ENCODE measurements around the gene CMSS1. TPM values are rescaled to one million over a fixed set of nuclear protein-coding genes. Genes with fewer than 3 reads are reported as not detected.

Gene CMSS1
- total and polyA plus RNA-seq, 2 donors (not counting 1 experiment from before 2014, with no cell fraction given) = 7.3 to 22.8 TPM

GRCh38 chr3:99940350-99940749 lies 122.7 kb downstream of the CMSS1 start:
- H3K27ac ChIP-seq (ENCODE audit: low read length in 2 of 2) = no peak overlapping the region
- WGBS (ENCODE audit: insufficient coverage) = 100% methylated on average over 1 of the region's 2 CpGs
- no peak overlapping the region for H3K27ac Mint-ChIP-seq
- H3K4me3 ChIP-seq (ENCODE audit: control extremely low read depth in 1 of 5, extremely low read depth in 1 of 5, insufficient read depth in 1 of 5, low read depth in 2 of 5, low read length in 4 of 5) = no peak overlapping the region
- no peaks in the 10 kb centered on the region for H3K27me3 Mint-ChIP-seq
- no peaks in the 10 kb centered on the region for H3K27me3 ChIP-seq (replicated peaks in 1 of 4; ENCODE audit: control extremely low read depth in 1 of 4, control insufficient read depth in 3 of 4, insufficient read depth in 4 of 4, low read length in 3 of 4)
- ChIA-PET POLR2A (no interaction called here), CTCF (no interaction called here)
- DNase-seq (no peak), ATAC-seq (ENCODE audit: low read depth) (no peak)
- no peaks in the 10 kb centered on the region for H3K9me3 ChIP-seq (ENCODE audit: control extremely low read depth in 1 of 3, control insufficient read depth in 2 of 3, insufficient read depth in 1 of 3, low read length in 2 of 3)
- H3K79me2 ChIP-seq (ENCODE audit: control insufficient read depth, insufficient read depth, low read length) = no peaks in the 10 kb centered on the region
- H3K4me3 Mint-ChIP-seq = no peak overlapping the region
- H3K4me1 Mint-ChIP-seq = peaks cover 30% of the 10 kb centered on the region
- H3K4me1 ChIP-seq (ENCODE audit: control insufficient read depth in 2 of 2, insufficient read depth in 2 of 2, low read length in 2 of 2) = peaks cover 12 to 14% of the 10 kb centered on the region in 2 donors
- no peak overlapping the region for H3K4me2 ChIP-seq (replicated peaks; ENCODE audit: low read depth, low read length, poor library complexity, severe bottlenecking)
- H3K9ac ChIP-seq (ENCODE audit: low read length) = no peak overlapping the region
- intact Hi-C loops (cut with micrococcal nuclease) = no loop called here
- H3K9me3 Mint-ChIP-seq (ENCODE audit: insufficient read depth) = no peaks in the 10 kb centered on the region
- H3K36me3 ChIP-seq (replicated peaks in 1 of 2; ENCODE audit: control extremely low read depth in 1 of 2, control insufficient read depth in 1 of 2, extremely low read depth in 1 of 2, insufficient read depth in 2 of 2, low read length in 1 of 2) = no peaks in the 10 kb centered on the region
- no peaks in the 10 kb centered on the region for H4K20me1 ChIP-seq (ENCODE audit: control insufficient read depth, insufficient read depth, low read length, poor library complexity, severe bottlenecking)
- H2AFZ ChIP-seq (ENCODE audit: insufficient read depth, low read depth, low read length, poor library complexity, severe bottlenecking) = no peak overlapping the region
- no peak for TF ChIP-seq EZH2 (IDR thresholded peaks at IDR 0.05; ENCODE audit: borderline replicate concordance, insufficient read depth, low read depth, low read length, poor library complexity, severe bottlenecking)
- TF ChIP-seq, protein P1, sequence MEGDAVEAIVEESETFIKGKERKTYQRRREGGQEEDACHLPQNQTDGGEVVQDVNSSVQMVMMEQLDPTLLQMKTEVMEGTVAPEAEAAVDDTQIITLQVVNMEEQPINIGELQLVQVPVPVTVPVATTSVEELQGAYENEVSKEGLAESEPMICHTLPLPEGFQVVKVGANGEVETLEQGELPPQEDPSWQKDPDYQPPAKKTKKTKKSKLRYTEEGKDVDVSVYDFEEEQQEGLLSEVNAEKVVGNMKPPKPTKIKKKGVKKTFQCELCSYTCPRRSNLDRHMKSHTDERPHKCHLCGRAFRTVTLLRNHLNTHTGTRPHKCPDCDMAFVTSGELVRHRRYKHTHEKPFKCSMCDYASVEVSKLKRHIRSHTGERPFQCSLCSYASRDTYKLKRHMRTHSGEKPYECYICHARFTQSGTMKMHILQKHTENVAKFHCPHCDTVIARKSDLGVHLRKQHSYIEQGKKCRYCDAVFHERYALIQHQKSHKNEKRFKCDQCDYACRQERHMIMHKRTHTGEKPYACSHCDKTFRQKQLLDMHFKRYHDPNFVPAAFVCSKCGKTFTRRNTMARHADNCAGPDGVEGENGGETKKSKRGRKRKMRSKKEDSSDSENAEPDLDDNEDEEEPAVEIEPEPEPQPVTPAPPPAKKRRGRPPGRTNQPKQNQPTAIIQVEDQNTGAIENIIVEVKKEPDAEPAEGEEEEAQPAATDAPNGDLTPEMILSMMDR (IDR thresholded peaks at IDR 0.05) = no peak

DNA sequence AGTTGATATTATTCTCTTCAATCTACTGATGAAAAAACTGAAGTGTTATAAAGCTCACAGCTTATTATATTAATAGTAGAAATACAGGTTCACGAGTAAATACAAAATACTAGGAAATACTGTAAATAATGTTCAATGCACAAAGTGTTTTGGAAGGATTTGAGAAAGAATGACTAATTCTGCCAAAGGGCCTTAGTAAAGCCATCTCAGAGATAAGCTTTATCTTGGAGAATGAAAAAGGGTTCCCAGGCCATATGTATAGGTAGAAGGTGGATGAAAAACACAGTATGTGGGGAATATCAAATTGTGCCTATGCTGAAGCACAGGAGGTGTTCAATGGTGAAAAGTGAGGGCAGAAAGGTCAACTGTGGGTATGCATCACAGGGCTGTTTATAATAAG lies 123.5 kb downstream of the CMSS1 start:
- ATAC-seq (ENCODE audit: low read depth) (no peak), DNase-seq (no peak)
- ChIA-PET POLR2A (no interaction called here), CTCF (interaction anchor here (1.4 kb wide), 1 partner anchor 127 kb away, joined by 3 read pairs; no protein-coding TSS in a partner anchor)
- H3K27ac Mint-ChIP-seq = no peak overlapping the region
- H3K9me3 ChIP-seq (ENCODE audit: control extremely low read depth in 1 of 3, control insufficient read depth in 2 of 3, insufficient read depth in 1 of 3, low read length in 2 of 3) = no peaks in the 10 kb centered on the region
- no peaks in the 10 kb centered on the region for H3K79me2 ChIP-seq (ENCODE audit: control insufficient read depth, insufficient read depth, low read length)
- H3K4me3 Mint-ChIP-seq = no peak overlapping the region
- no CpG with 5 or more reads among the region's 1 CpG for WGBS (ENCODE audit: insufficient coverage)
- no peak overlapping the region for H3K27ac ChIP-seq (ENCODE audit: low read length in 2 of 2)
- H3K36me3 ChIP-seq (replicated peaks in 1 of 2; ENCODE audit: control extremely low read depth in 1 of 2, control insufficient read depth in 1 of 2, extremely low read depth in 1 of 2, insufficient read depth in 2 of 2, low read length in 1 of 2) = no peaks in the 10 kb centered on the region
- H4K20me1 ChIP-seq (ENCODE audit: control insufficient read depth, insufficient read depth, low read length, poor library complexity, severe bottlenecking) = no peaks in the 10 kb centered on the region
- H3K4me1 Mint-ChIP-seq = peaks cover 29% of the 10 kb centered on the region
- no peaks in the 10 kb centered on the region for H3K27me3 ChIP-seq (replicated peaks in 1 of 4; ENCODE audit: control extremely low read depth in 1 of 4, control insufficient read depth in 3 of 4, insufficient read depth in 4 of 4, low read length in 3 of 4)
- H3K4me3 ChIP-seq (ENCODE audit: control extremely low read depth in 1 of 5, extremely low read depth in 1 of 5, insufficient read depth in 1 of 5, low read depth in 2 of 5, low read length in 4 of 5) = no peak overlapping the region
- no peak overlapping the region for H3K9ac ChIP-seq (ENCODE audit: low read length)
- H3K4me2 ChIP-seq (replicated peaks; ENCODE audit: low read depth, low read length, poor library complexity, severe bottlenecking) = no peak overlapping the region
- no peak overlapping the region for H2AFZ ChIP-seq (ENCODE audit: insufficient read depth, low read depth, low read length, poor library complexity, severe bottlenecking)
- peaks cover 12 to 14% of the 10 kb centered on the region in 2 donors for H3K4me1 ChIP-seq (ENCODE audit: control insufficient read depth in 2 of 2, insufficient read depth in 2 of 2, low read length in 2 of 2)
- H3K9me3 Mint-ChIP-seq (ENCODE audit: insufficient read depth) = no peaks in the 10 kb centered on the region
- TF ChIP-seq, protein P1 (IDR thresholded peaks at IDR 0.05) = no peak
- TF ChIP-seq EZH2 (IDR thresholded peaks at IDR 0.05; ENCODE audit: borderline replicate concordance, insufficient read depth, low read depth, low read length, poor library complexity, severe bottlenecking) = no peak
- no peaks in the 10 kb centered on the region for H3K27me3 Mint-ChIP-seq
- intact Hi-C loops (cut with micrococcal nuclease) = no loop called here

Measured in B cell (primary cell).